GM23338 (cell line): Measurements from ENCODE around the gene DIO3.

Experiments
- CREB1 ChIP-seq: fragments of 250-450 bp; sonication (Bioruptor Pico); IDR thresholded peaks from 2 replicates; pipeline ENCODE4 v1.5.0; 2020; ENCODE audit warnings: low read depth, mild to moderate bottlenecking, moderate library complexity
- EZH2 ChIP-seq: fragments of 200-600 bp; sonication (generic); IDR thresholded peaks from one replicate; pipeline ENCODE4 v1.8.0; 2017; ENCODE audit warnings: antibody characterized with exemption, mild to moderate bottlenecking, low read depth; ENCODE audit not compliant: unreplicated experiment
- EZH2phosphoT487 ChIP-seq: fragments of 200-600 bp; sonication (generic); IDR thresholded peaks from one replicate; pipeline ENCODE4 v1.8.1; 2018; ENCODE audit warnings: antibody characterized with exemption; ENCODE audit not compliant: unreplicated experiment
- NANOG ChIP-seq: IDR thresholded peaks from 2 replicates; pipeline ENCODE4 v1.6.1; 2016; ENCODE audit warnings: antibody characterized with exemption, borderline replicate concordance
- POLR2AphosphoS5 ChIP-seq: IDR thresholded peaks from 2 replicates; pipeline ENCODE4 v1.6.1; 2016; ENCODE audit warnings: antibody characterized with exemption, low read depth
- STAT1 ChIP-seq: IDR thresholded peaks from one replicate; pipeline ENCODE4 v1.6.1; 2016; ENCODE audit warnings: antibody characterized with exemption; ENCODE audit not compliant: unreplicated experiment
- TF ChIP-seq, protein P1 (sequence below), 2 experiments: fragments of 200-600 bp in 1 of 2; sonication (generic) in 1 of 2; conservative IDR thresholded peaks; 2 replicates each; pipeline versions ENCODE4 v1.5.1 to v1.6.1; 2016 to 2017; ENCODE audit warnings: antibody characterized with exemption in 2 of 2, low read depth in 2 of 2, mild to moderate bottlenecking in 2 of 2, moderate library complexity in 1 of 2
- TF ChIP-seq, protein P2 (sequence below): IDR thresholded peaks from one replicate; pipeline ENCODE4 v1.6.1; 2018; ENCODE audit warnings: antibody characterized with exemption; ENCODE audit not compliant: unreplicated experiment
- TF ChIP-seq, protein P3 (sequence below): fragments of 250-450 bp; sonication (Bioruptor Pico); IDR thresholded peaks from 2 replicates; pipeline ENCODE4 v1.5.0; 2020; ENCODE audit warnings: mild to moderate bottlenecking, moderate library complexity

DNA sequence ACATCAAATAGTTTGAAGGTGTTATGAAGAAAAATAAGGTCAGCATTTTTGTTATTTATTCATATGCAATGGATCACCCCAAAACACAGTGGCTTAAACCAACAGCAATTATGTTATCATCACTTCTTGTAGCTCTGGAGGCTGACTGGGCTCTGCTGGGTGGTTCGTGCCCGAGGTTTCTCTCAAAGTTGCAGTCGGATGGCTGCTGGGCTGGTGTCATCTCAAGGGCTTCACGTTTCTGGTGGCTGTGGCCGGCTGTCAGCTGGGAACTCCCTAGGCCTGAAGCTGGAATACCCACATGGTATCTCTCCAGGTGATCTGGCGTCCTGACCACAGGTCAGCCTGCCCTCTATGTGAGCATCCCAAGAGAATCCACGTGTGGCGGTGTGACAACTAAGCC lies 12.0 kb downstream of the DIO3 start:
- TF ChIP-seq, protein P1, sequence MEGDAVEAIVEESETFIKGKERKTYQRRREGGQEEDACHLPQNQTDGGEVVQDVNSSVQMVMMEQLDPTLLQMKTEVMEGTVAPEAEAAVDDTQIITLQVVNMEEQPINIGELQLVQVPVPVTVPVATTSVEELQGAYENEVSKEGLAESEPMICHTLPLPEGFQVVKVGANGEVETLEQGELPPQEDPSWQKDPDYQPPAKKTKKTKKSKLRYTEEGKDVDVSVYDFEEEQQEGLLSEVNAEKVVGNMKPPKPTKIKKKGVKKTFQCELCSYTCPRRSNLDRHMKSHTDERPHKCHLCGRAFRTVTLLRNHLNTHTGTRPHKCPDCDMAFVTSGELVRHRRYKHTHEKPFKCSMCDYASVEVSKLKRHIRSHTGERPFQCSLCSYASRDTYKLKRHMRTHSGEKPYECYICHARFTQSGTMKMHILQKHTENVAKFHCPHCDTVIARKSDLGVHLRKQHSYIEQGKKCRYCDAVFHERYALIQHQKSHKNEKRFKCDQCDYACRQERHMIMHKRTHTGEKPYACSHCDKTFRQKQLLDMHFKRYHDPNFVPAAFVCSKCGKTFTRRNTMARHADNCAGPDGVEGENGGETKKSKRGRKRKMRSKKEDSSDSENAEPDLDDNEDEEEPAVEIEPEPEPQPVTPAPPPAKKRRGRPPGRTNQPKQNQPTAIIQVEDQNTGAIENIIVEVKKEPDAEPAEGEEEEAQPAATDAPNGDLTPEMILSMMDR (conservative IDR thresholded peaks at IDR 0.05; ENCODE audit: low read depth in 2 of 2), result no peak
- TF ChIP-seq, protein P2, sequence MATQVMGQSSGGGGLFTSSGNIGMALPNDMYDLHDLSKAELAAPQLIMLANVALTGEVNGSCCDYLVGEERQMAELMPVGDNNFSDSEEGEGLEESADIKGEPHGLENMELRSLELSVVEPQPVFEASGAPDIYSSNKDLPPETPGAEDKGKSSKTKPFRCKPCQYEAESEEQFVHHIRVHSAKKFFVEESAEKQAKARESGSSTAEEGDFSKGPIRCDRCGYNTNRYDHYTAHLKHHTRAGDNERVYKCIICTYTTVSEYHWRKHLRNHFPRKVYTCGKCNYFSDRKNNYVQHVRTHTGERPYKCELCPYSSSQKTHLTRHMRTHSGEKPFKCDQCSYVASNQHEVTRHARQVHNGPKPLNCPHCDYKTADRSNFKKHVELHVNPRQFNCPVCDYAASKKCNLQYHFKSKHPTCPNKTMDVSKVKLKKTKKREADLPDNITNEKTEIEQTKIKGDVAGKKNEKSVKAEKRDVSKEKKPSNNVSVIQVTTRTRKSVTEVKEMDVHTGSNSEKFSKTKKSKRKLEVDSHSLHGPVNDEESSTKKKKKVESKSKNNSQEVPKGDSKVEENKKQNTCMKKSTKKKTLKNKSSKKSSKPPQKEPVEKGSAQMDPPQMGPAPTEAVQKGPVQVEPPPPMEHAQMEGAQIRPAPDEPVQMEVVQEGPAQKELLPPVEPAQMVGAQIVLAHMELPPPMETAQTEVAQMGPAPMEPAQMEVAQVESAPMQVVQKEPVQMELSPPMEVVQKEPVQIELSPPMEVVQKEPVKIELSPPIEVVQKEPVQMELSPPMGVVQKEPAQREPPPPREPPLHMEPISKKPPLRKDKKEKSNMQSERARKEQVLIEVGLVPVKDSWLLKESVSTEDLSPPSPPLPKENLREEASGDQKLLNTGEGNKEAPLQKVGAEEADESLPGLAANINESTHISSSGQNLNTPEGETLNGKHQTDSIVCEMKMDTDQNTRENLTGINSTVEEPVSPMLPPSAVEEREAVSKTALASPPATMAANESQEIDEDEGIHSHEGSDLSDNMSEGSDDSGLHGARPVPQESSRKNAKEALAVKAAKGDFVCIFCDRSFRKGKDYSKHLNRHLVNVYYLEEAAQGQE, result no peak
- TF ChIP-seq NANOG (no peak), POLR2AphosphoS5 (no peak), EZH2 (no peak), STAT1 (no peak), EZH2phosphoT487 (no peak), CREB1 (no peak)
- TF ChIP-seq, protein P3, sequence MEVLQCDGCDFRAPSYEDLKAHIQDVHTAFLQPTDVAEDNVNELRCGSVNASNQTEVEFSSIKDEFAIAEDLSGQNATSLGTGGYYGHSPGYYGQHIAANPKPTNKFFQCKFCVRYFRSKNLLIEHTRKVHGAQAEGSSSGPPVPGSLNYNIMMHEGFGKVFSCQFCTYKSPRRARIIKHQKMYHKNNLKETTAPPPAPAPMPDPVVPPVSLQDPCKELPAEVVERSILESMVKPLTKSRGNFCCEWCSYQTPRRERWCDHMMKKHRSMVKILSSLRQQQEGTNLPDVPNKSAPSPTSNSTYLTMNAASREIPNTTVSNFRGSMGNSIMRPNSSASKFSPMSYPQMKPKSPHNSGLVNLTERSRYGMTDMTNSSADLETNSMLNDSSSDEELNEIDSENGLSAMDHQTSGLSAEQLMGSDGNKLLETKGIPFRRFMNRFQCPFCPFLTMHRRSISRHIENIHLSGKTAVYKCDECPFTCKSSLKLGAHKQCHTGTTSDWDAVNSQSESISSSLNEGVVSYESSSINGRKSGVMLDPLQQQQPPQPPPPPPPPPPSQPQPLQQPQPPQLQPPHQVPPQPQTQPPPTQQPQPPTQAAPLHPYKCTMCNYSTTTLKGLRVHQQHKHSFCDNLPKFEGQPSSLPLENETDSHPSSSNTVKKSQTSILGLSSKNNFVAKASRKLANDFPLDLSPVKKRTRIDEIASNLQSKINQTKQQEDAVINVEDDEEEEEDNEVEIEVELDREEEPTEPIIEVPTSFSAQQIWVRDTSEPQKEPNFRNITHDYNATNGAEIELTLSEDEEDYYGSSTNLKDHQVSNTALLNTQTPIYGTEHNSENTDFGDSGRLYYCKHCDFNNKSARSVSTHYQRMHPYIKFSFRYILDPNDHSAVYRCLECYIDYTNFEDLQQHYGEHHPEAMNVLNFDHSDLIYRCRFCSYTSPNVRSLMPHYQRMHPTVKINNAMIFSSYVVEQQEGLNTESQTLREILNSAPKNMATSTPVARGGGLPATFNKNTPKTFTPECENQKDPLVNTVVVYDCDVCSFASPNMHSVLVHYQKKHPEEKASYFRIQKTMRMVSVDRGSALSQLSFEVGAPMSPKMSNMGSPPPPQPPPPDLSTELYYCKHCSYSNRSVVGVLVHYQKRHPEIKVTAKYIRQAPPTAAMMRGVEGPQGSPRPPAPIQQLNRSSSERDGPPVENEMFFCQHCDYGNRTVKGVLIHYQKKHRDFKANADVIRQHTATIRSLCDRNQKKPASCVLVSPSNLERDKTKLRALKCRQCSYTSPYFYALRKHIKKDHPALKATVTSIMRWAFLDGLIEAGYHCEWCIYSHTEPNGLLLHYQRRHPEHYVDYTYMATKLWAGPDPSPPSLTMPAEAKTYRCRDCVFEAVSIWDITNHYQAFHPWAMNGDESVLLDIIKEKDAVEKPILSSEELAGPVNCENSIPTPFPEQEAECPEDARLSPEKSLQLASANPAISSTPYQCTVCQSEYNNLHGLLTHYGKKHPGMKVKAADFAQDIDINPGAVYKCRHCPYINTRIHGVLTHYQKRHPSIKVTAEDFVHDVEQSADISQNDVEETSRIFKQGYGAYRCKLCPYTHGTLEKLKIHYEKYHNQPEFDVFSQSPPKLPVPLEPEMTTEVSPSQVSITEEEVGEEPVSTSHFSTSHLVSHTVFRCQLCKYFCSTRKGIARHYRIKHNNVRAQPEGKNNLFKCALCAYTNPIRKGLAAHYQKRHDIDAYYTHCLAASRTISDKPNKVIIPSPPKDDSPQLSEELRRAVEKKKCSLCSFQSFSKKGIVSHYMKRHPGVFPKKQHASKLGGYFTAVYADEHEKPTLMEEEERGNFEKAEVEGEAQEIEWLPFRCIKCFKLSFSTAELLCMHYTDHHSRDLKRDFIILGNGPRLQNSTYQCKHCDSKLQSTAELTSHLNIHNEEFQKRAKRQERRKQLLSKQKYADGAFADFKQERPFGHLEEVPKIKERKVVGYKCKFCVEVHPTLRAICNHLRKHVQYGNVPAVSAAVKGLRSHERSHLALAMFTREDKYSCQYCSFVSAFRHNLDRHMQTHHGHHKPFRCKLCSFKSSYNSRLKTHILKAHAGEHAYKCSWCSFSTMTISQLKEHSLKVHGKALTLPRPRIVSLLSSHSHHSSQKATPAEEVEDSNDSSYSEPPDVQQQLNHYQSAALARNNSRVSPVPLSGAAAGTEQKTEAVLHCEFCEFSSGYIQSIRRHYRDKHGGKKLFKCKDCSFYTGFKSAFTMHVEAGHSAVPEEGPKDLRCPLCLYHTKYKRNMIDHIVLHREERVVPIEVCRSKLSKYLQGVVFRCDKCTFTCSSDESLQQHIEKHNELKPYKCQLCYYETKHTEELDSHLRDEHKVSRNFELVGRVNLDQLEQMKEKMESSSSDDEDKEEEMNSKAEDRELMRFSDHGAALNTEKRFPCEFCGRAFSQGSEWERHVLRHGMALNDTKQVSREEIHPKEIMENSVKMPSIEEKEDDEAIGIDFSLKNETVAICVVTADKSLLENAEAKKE (CRISPR knock-in tag), result no peak
